GM18508 (cell line): ENCODE results near the gene ARRB1.
"Not testable (repeated sequence)": the region's sequence is repeated elsewhere in the genome, so short reads cannot be mapped to it uniquely, and the experiment has no call there.

Experiments used
- ATAC-seq: cut with Tn5 transposase; IDR thresholded peaks from one replicate; pipeline ENCODE4 v1.9.1; 2021; ENCODE audit warnings: moderate number of reproducible peaks; ENCODE audit not compliant: insufficient read depth, unreplicated experiment

ARRB1 gene

GRCh38 chr11:75344761-75345454 is 6.6 kb downstream of the ARRB1 start:
- ATAC-seq: no peak

GRCh38 chr11:75344186-75344585 is 7.3 kb downstream of the ARRB1 start:
- no peak for ATAC-seq

- ATAC-seq: no peak
These were observed 8.2 kb downstream of the ARRB1 start for GRCh38 chr11:75342966-75343870.

- ATAC-seq: no peak
These were observed 9.1 kb downstream of the ARRB1 start for GRCh38 chr11:75342231-75342918.

- no peak for ATAC-seq
These were observed 9.8 kb downstream of the ARRB1 start for GRCh38 chr11:75341612-75342011.

GRCh38 chr11:75339685-75340409 is 11.6 kb downstream of the ARRB1 start:
- no peak for ATAC-seq

- no peak for ATAC-seq
These were observed 12.8 kb downstream of the ARRB1 start for GRCh38 chr11:75338516-75339208.

- ATAC-seq: no peak
These were observed 14.2 kb downstream of the ARRB1 start for GRCh38 chr11:75337195-75337654.

- ATAC-seq: no peak
These were observed 16.5 kb downstream of the ARRB1 start for GRCh38 chr11:75334976-75335375.

- no peak for ATAC-seq
These were observed 17.0 kb downstream of the ARRB1 start for GRCh38 chr11:75334402-75334891.

GRCh38 chr11:75333807-75334140 is 17.7 kb downstream of the ARRB1 start:
- no peak for ATAC-seq

GRCh38 chr11:75333022-75333806 is 18.2 kb downstream of the ARRB1 start:
- no peak for ATAC-seq

- not testable (repeated sequence) for ATAC-seq
These were observed 19.7 kb downstream of the ARRB1 start for GRCh38 chr11:75331761-75332160.

GRCh38 chr11:75331304-75331703 is 20.2 kb downstream of the ARRB1 start:
- not testable (repeated sequence) for ATAC-seq

- ATAC-seq: not testable (repeated sequence)
These were observed 20.6 kb downstream of the ARRB1 start for GRCh38 chr11:75330886-75331285.

GRCh38 chr11:75330291-75330690 is 21.2 kb downstream of the ARRB1 start:
- no peak for ATAC-seq

- ATAC-seq: no peak
These were observed 22.8 kb downstream of the ARRB1 start for GRCh38 chr11:75328426-75329277.

GRCh38 chr11:75326439-75326810 is 25.0 kb downstream of the ARRB1 start:
- no peak for ATAC-seq
